Calu3 (cell line): ENCODE data around the gene HEXD. TPM values are rescaled to one million over a fixed set of nuclear protein-coding genes. Genes with fewer than 3 reads are reported as not detected.

Source experiments
- BruUV-seq: library from RNA; stranded (reverse); fragments of 400-500 nt; replicated peaks from 2 replicates; lab custom pipeline; 2021; lab: Mats Ljungman, UMichigan
- CTCF ChIA-PET: fragments of 300-600 bp; sonication (Branson Sonifier 250); formaldehyde crosslinking; loops from one replicate; lab custom pipeline; 2022; ENCODE audit warnings: antibody characterized with exemption; lab: Charles Lee
- DNase-seq: peaks from one replicate; pipeline ENCODE4 v3.0.0; 2022
- H3K27ac Mint-ChIP-seq: one replicate; pipeline ENCODE4 v1.8.0; 2022; ENCODE audit warnings: mixed read lengths; ENCODE audit not compliant: unreplicated experiment
- H3K27me3 Mint-ChIP-seq: one replicate; pipeline ENCODE4 v1.8.0; 2022; ENCODE audit warnings: mixed read lengths; ENCODE audit not compliant: unreplicated experiment
- H3K36me3 Mint-ChIP-seq: one replicate; pipeline ENCODE4 v1.8.0; 2022; ENCODE audit warnings: mild to moderate bottlenecking, moderate library complexity, mixed read lengths; ENCODE audit not compliant: insufficient read depth, unreplicated experiment
- H3K4me1 Mint-ChIP-seq: one replicate; pipeline ENCODE4 v1.8.0; 2022; ENCODE audit warnings: mild to moderate bottlenecking, low read depth, mixed read lengths; ENCODE audit not compliant: unreplicated experiment
- H3K4me3 Mint-ChIP-seq: one replicate; pipeline ENCODE4 v1.8.0; 2022; ENCODE audit warnings: mild to moderate bottlenecking, low read depth, moderate library complexity, mixed read lengths; ENCODE audit not compliant: unreplicated experiment
- H3K9me3 Mint-ChIP-seq: one replicate; pipeline ENCODE4 v1.8.0; 2022; ENCODE audit warnings: low read depth, mixed read lengths; ENCODE audit not compliant: unreplicated experiment
- intact Hi-C: fragments of 100-400 bp; cut with micrococcal nuclease; formaldehyde crosslinking; loops from one replicate; pipeline ENCODE4 v1.10.0; 2022; ENCODE audit not compliant: unreplicated experiment
- total RNA-seq: library from RNA; stranded (reverse); gene quantifications from 2 replicates; pipeline ENCODE4 v1.2.3, GENCODE V29; 2022
- TF ChIP-seq, protein P1 (sequence below): fragments of 200-600 bp; IDR thresholded peaks from one replicate; pipeline ENCODE4 v1.8.0; 2022; ENCODE audit warnings: antibody characterized with exemption; ENCODE audit not compliant: unreplicated experiment

Gene HEXD
- total RNA-seq, 1 experiment from 2014 or later, result 30.7 TPM

DNA sequence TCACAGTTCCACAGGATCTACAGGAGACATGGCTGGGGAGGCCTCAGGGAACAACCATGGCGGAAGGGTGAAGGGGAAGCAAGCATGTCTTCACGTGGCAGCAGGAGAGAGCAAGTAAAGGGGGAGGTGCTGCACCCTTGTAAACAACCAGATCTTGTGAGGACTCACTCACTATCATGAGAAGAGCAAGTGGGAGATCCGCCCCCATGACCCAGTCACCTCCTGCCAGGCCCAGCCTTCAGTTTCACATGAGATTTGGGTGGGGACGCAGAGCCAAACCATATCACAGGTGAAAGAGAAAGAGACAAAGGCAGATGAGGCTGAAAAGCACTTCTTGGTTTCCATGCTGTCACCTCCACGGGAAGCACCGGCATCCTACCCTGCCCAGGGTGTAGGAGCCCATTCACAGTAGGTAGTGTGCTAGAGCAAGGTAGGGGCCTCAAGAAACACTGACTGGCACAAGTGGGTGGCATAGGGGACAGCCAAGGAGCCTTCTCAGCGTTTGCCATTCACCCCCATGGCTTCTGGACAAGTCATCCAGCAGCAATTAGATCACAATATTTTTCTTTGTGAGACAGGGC is 47.0 kb downstream of the HEXD start:
- Mint-ChIP-seq H3K4me1 (peaks cover 24% of the 10 kb centered on the region), H3K9me3 (no peaks in the 10 kb centered on the region), H3K36me3 (peaks cover 43% of the 10 kb centered on the region), H3K4me3 (no peak overlapping the region), H3K27me3 (no peaks in the 10 kb centered on the region), H3K27ac (no peak overlapping the region)
- TF ChIP-seq, protein P1, sequence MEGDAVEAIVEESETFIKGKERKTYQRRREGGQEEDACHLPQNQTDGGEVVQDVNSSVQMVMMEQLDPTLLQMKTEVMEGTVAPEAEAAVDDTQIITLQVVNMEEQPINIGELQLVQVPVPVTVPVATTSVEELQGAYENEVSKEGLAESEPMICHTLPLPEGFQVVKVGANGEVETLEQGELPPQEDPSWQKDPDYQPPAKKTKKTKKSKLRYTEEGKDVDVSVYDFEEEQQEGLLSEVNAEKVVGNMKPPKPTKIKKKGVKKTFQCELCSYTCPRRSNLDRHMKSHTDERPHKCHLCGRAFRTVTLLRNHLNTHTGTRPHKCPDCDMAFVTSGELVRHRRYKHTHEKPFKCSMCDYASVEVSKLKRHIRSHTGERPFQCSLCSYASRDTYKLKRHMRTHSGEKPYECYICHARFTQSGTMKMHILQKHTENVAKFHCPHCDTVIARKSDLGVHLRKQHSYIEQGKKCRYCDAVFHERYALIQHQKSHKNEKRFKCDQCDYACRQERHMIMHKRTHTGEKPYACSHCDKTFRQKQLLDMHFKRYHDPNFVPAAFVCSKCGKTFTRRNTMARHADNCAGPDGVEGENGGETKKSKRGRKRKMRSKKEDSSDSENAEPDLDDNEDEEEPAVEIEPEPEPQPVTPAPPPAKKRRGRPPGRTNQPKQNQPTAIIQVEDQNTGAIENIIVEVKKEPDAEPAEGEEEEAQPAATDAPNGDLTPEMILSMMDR, result no peak
- intact Hi-C loops, result no loop called here
- DNase-seq, result no peak
- no TSS peak for BruUV-seq
- CTCF ChIA-PET, result no interaction called here

DNA sequence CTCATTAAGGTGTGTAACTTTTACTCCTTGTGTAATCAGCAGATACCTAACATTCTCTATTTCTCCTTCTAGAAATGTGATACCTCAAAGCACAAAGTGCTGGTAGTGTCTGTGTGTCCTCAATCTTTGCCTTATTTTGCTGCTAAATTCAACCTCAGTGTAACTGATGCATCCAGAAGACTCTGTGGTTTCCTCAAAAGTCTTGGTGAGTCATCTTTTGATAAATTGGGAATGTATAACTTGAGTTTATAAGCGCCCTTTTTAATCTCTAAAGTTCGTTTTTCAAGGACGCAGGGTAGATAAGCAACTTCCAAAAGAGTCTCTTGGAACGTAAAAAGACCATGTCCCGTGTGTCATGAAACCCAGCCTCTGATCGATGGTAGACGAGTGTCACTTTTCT is 50.5 kb downstream of the HEXD start:
- CTCF ChIA-PET, result no interaction called here
- Mint-ChIP-seq H3K36me3 (peaks cover 37% of the 10 kb centered on the region), H3K4me3 (no peak overlapping the region), H3K27me3 (no peaks in the 10 kb centered on the region), H3K4me1 (peaks cover 1% of the 10 kb centered on the region), H3K9me3 (no peaks in the 10 kb centered on the region), H3K27ac (no peak overlapping the region)
- no TSS peak for BruUV-seq
- TF ChIP-seq, protein P1, result no peak
- DNase-seq, result no peak
- intact Hi-C loops, result no loop called here

DNA sequence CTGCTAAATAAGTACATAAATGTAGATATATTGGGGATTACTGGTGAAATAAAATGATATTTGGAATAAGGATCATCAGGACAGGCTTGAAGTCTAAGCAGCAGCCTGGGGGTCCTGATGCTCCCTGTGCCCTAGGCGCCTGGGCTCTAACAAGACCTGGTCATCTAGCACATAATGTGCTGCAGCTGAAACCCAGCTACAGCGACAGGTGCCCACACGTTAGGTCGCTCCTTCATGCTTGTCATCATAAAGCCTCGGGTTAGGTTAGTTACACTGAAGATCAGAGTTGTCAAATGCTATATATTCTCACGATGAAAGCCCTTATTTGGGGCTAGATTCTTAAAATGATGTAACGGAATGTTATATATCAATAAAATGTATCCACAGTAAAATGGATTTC is 51.9 kb downstream of the HEXD start:
- no TSS peak for BruUV-seq
- H3K4me1 Mint-ChIP-seq, result no peaks in the 10 kb centered on the region
- H3K36me3 Mint-ChIP-seq, result peaks cover 34% of the 10 kb centered on the region
- CTCF ChIA-PET, result no interaction called here
- H3K9me3 Mint-ChIP-seq, result no peaks in the 10 kb centered on the region
- no peaks in the 10 kb centered on the region for H3K27me3 Mint-ChIP-seq
- intact Hi-C loops, result no loop called here
- no peak overlapping the region for H3K27ac Mint-ChIP-seq
- no peak for DNase-seq
- H3K4me3 Mint-ChIP-seq, result no peak overlapping the region
- TF ChIP-seq, protein P1, result no peak

DNA sequence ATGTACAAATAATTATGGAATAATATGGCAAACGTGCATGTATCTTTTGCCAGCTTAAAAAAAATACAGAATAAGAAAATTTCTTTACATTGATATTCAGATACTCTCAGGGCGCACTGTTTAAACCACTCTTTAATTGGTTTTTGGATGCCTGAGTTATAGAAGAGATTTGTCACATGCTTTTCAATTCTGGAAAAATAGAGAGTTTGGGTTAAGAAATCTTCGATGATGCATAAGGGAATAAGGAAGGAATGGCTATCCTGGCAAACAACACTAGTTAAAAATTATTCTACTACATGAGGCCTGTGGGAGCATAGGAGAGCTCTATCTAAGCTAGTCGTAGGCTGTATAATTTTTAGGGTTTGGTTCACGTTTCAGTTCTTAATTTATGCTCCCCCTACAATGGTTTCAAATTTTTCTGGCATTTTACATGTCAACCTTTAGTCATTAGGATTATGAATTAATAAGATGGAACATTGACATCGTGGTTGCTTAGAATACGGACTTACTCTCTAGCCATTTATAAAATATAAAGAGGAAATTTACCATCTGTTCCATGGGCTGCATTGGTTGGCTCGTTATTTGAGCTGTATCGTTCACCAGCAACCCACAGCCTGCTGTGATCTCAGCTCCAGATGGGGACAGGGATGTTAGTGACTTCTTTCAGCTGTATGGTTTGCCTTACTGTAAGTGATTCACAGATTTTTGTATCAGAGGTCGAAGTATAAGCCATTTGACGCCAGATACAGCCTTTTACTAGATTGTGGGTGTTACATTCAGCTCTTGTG is 56.3 kb downstream of the HEXD start:
- no TSS peak for BruUV-seq
- TF ChIP-seq, protein P1, result no peak
- intact Hi-C loops, result no loop called here
- Mint-ChIP-seq H3K4me3 (no peak overlapping the region), H3K27me3 (no peaks in the 10 kb centered on the region), H3K27ac (no peak overlapping the region), H3K4me1 (no peaks in the 10 kb centered on the region), H3K36me3 (peaks cover 12% of the 10 kb centered on the region), H3K9me3 (no peaks in the 10 kb centered on the region)
- DNase-seq, result no peak
- CTCF ChIA-PET, result no interaction called here
